ENCODE data around the gene PDE4DIP. TPM values are rescaled to one million over a fixed set of nuclear protein-coding genes. Genes with fewer than 3 reads are reported as not detected.
"Not testable (repeated sequence)": the region's sequence is repeated elsewhere in the genome, so short reads cannot be mapped to it uniquely, and the experiment has no call there.

Gene PDE4DIP
- total RNA-seq, result 12.0 and 15.5 TPM in 2 replicates

- DNase-seq (ENCODE audit: low spot score), result peak; percentile 12
- H3K9me3 Mint-ChIP-seq; H3K36me3 Mint-ChIP-seq (ENCODE audit: low read depth); intact Hi-C loops (cut with micrococcal nuclease); H3K27me3 Mint-ChIP-seq (ENCODE audit: low read depth); H3K27ac Mint-ChIP-seq; H3K4me1 Mint-ChIP-seq (ENCODE audit: low read depth): not testable (repeated sequence)
- H3K4me3 Mint-ChIP-seq (ENCODE audit: low read depth), result peak within 1 kb of the TSS; percentile 63
Observed at GRCh38 chr1:148844220-148844619, at the start of gene PDE4DIP. Gene PDE4DIP, plus strand, starts transcription at chr1:148844428. Its CDS starts 347 bp downstream, at chr1:148844775.

GRCh38 chr1:148808268-148808928, 35.8 kb upstream of the PDE4DIP start:
- H3K4me1 Mint-ChIP-seq (ENCODE audit: low read depth); H3K27ac Mint-ChIP-seq; intact Hi-C loops (cut with micrococcal nuclease); H3K9me3 Mint-ChIP-seq; H3K4me3 Mint-ChIP-seq (ENCODE audit: low read depth); H3K27me3 Mint-ChIP-seq (ENCODE audit: low read depth); H3K36me3 Mint-ChIP-seq (ENCODE audit: low read depth); DNase-seq (ENCODE audit: low spot score): not testable (repeated sequence)

- H3K27ac Mint-ChIP-seq; H3K4me3 Mint-ChIP-seq (ENCODE audit: low read depth); H3K36me3 Mint-ChIP-seq (ENCODE audit: low read depth); H3K4me1 Mint-ChIP-seq (ENCODE audit: low read depth); H3K9me3 Mint-ChIP-seq; H3K27me3 Mint-ChIP-seq (ENCODE audit: low read depth); DNase-seq (ENCODE audit: low spot score); intact Hi-C loops (cut with micrococcal nuclease): not testable (repeated sequence)
Observed at GRCh38 chr1:148808929-148809283, 35.3 kb upstream of the PDE4DIP start.

GRCh38 chr1:148822180-148822579, 22.0 kb upstream of the PDE4DIP start:
- intact Hi-C loops (cut with micrococcal nuclease); H3K27me3 Mint-ChIP-seq (ENCODE audit: low read depth); DNase-seq (ENCODE audit: low spot score): not testable (repeated sequence)

GRCh38 chr1:148823822-148824221, 20.4 kb upstream of the PDE4DIP start:
- DNase-seq (ENCODE audit: low spot score); H3K27ac Mint-ChIP-seq; intact Hi-C loops (cut with micrococcal nuclease); H3K4me1 Mint-ChIP-seq (ENCODE audit: low read depth); H3K9me3 Mint-ChIP-seq; H3K4me3 Mint-ChIP-seq (ENCODE audit: low read depth); H3K36me3 Mint-ChIP-seq (ENCODE audit: low read depth); H3K27me3 Mint-ChIP-seq (ENCODE audit: low read depth): not testable (repeated sequence)

More at GRCh38 chr1:148822180-148822579, 22.0 kb upstream of the PDE4DIP start:
- not testable (repeated sequence) for H3K9me3 Mint-ChIP-seq; H3K4me3 Mint-ChIP-seq (ENCODE audit: low read depth); H3K4me1 Mint-ChIP-seq (ENCODE audit: low read depth); H3K27ac Mint-ChIP-seq; H3K36me3 Mint-ChIP-seq (ENCODE audit: low read depth)

GRCh38 chr1:148825029-148825428, 19.2 kb upstream of the PDE4DIP start:
- H3K27ac Mint-ChIP-seq; H3K36me3 Mint-ChIP-seq (ENCODE audit: low read depth); intact Hi-C loops (cut with micrococcal nuclease): not testable (repeated sequence)

GRCh38 chr1:148828531-148828930, 15.7 kb upstream of the PDE4DIP start:
- H3K27ac Mint-ChIP-seq; H3K9me3 Mint-ChIP-seq; DNase-seq (ENCODE audit: low spot score); intact Hi-C loops (cut with micrococcal nuclease); H3K36me3 Mint-ChIP-seq (ENCODE audit: low read depth); H3K4me3 Mint-ChIP-seq (ENCODE audit: low read depth); H3K4me1 Mint-ChIP-seq (ENCODE audit: low read depth); H3K27me3 Mint-ChIP-seq (ENCODE audit: low read depth): not testable (repeated sequence)

More at GRCh38 chr1:148825029-148825428, 19.2 kb upstream of the PDE4DIP start:
- not testable (repeated sequence) for H3K9me3 Mint-ChIP-seq; H3K4me1 Mint-ChIP-seq (ENCODE audit: low read depth); DNase-seq (ENCODE audit: low spot score); H3K27me3 Mint-ChIP-seq (ENCODE audit: low read depth); H3K4me3 Mint-ChIP-seq (ENCODE audit: low read depth)

GRCh38 chr1:148828962-148829361, 15.3 kb upstream of the PDE4DIP start:
- H3K9me3 Mint-ChIP-seq; H3K27me3 Mint-ChIP-seq (ENCODE audit: low read depth); H3K4me1 Mint-ChIP-seq (ENCODE audit: low read depth); H3K27ac Mint-ChIP-seq; H3K36me3 Mint-ChIP-seq (ENCODE audit: low read depth); H3K4me3 Mint-ChIP-seq (ENCODE audit: low read depth); DNase-seq (ENCODE audit: low spot score); intact Hi-C loops (cut with micrococcal nuclease): not testable (repeated sequence)

- H3K4me1 Mint-ChIP-seq (ENCODE audit: low read depth); H3K36me3 Mint-ChIP-seq (ENCODE audit: low read depth); H3K27me3 Mint-ChIP-seq (ENCODE audit: low read depth); H3K4me3 Mint-ChIP-seq (ENCODE audit: low read depth); DNase-seq (ENCODE audit: low spot score); H3K27ac Mint-ChIP-seq; H3K9me3 Mint-ChIP-seq; intact Hi-C loops (cut with micrococcal nuclease): not testable (repeated sequence)
Observed at GRCh38 chr1:148829365-148829764, 14.9 kb upstream of the PDE4DIP start.

- H3K27ac Mint-ChIP-seq; H3K9me3 Mint-ChIP-seq; intact Hi-C loops (cut with micrococcal nuclease); H3K27me3 Mint-ChIP-seq (ENCODE audit: low read depth); H3K36me3 Mint-ChIP-seq (ENCODE audit: low read depth); H3K4me1 Mint-ChIP-seq (ENCODE audit: low read depth); H3K4me3 Mint-ChIP-seq (ENCODE audit: low read depth); DNase-seq (ENCODE audit: low spot score): not testable (repeated sequence)
Observed at GRCh38 chr1:148841262-148841661, 3.0 kb upstream of the PDE4DIP start.

GRCh38 chr1:148844651-148845050, 423 bp downstream of the PDE4DIP start:
- H3K4me3 Mint-ChIP-seq (ENCODE audit: low read depth); H3K27me3 Mint-ChIP-seq (ENCODE audit: low read depth); H3K4me1 Mint-ChIP-seq (ENCODE audit: low read depth); H3K9me3 Mint-ChIP-seq; intact Hi-C loops (cut with micrococcal nuclease); DNase-seq (ENCODE audit: low spot score); H3K36me3 Mint-ChIP-seq (ENCODE audit: low read depth); H3K27ac Mint-ChIP-seq: not testable (repeated sequence)

- not testable (repeated sequence) for H3K9me3 Mint-ChIP-seq; H3K27me3 Mint-ChIP-seq (ENCODE audit: low read depth)
Observed at GRCh38 chr1:148845068-148845467, 840 bp downstream of the PDE4DIP start.

GRCh38 chr1:148850347-148850746, 6.1 kb downstream of the PDE4DIP start:
- H3K27ac Mint-ChIP-seq; DNase-seq (ENCODE audit: low spot score); H3K4me3 Mint-ChIP-seq (ENCODE audit: low read depth); H3K36me3 Mint-ChIP-seq (ENCODE audit: low read depth); H3K4me1 Mint-ChIP-seq (ENCODE audit: low read depth); H3K27me3 Mint-ChIP-seq (ENCODE audit: low read depth); intact Hi-C loops (cut with micrococcal nuclease); H3K9me3 Mint-ChIP-seq: not testable (repeated sequence)

More at GRCh38 chr1:148845068-148845467, 840 bp downstream of the PDE4DIP start:
- H3K4me1 Mint-ChIP-seq (ENCODE audit: low read depth); H3K36me3 Mint-ChIP-seq (ENCODE audit: low read depth); H3K27ac Mint-ChIP-seq; intact Hi-C loops (cut with micrococcal nuclease); DNase-seq (ENCODE audit: low spot score); H3K4me3 Mint-ChIP-seq (ENCODE audit: low read depth): not testable (repeated sequence)

GRCh38 chr1:148850840-148851239, 6.6 kb downstream of the PDE4DIP start:
- H3K36me3 Mint-ChIP-seq (ENCODE audit: low read depth); H3K27me3 Mint-ChIP-seq (ENCODE audit: low read depth); H3K4me1 Mint-ChIP-seq (ENCODE audit: low read depth); intact Hi-C loops (cut with micrococcal nuclease); DNase-seq (ENCODE audit: low spot score); H3K9me3 Mint-ChIP-seq; H3K27ac Mint-ChIP-seq; H3K4me3 Mint-ChIP-seq (ENCODE audit: low read depth): not testable (repeated sequence)

Measured in activated T-helper 2 cell treated with anti-CD3 and anti-CD28 coated beads, Interferon-gamma antibody, Interleukin-2, Interleukin-4, amounts not matched to agents 10 μg/mL and 5 μg/mL and 100 μg/mL, durations not matched to agents 14 hours and 24 hours and 36 hours (primary cell).